Mammary epithelial cell (primary cell): ENCODE data around the gene IL1RAPL2.
"Not testable (repeated sequence)": the region's sequence is repeated elsewhere in the genome, so short reads cannot be mapped to it uniquely, and the experiment has no call there.

Experiments used
- EZH2 ChIP-seq: IDR thresholded peaks from 2 replicates; pipeline ENCODE4 v1.6.1; 2012; ENCODE audit warnings: low read length, inconsistent platforms, borderline replicate concordance
- TF ChIP-seq, protein P1 (sequence below), 2 donors: IDR thresholded peaks in 1 of 2; conservative IDR thresholded peaks in 1 of 2; 2 replicates each; pipeline ENCODE4 v1.5.1; 2011 to 2012; ENCODE audit warnings: inconsistent platforms in 2 of 2, low read length in 2 of 2, mild to moderate bottlenecking in 2 of 2, control low read depth in 1 of 2, low read depth in 1 of 2; ENCODE audit not compliant: insufficient read depth in 1 of 2; ENCODE audit errors: extremely low read depth in 1 of 2

DNA sequence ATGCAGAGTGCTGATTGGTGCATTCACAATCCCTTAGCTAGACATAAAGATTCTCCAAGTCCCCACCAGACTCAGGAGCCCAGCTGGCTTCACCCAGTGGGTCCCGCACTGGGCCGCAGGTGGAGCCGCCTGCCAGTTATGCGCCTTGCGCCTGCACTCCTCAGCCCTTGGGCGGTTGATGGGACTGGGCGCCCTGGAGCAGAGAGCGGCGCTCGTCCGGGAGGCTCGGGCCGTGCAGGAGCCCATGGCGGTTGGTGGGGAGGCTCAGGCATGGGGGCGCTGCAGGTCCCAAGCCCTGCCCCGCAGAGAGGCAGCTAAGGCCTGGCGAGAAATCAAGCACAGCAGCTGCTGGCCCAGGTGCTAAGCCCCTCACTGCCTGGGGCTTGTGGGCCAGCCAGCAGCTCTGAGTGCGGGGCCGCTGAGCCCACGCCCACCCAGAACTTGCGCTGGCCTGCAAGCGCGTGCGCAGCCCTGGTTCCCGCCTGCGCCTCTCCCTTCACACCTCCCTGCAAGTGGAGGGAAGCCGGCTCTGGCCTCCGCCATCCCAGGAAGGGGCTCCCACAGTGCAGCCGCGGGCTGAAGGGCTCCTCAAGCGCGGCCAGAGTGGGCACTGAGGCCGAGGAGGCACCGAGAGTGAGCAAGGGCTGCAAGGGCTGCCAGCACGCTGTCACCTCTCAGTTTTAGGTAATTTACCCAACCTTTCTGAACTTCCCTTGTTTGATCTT is 549.8 kb downstream of the IL1RAPL2 start:
- TF ChIP-seq, protein P1, sequence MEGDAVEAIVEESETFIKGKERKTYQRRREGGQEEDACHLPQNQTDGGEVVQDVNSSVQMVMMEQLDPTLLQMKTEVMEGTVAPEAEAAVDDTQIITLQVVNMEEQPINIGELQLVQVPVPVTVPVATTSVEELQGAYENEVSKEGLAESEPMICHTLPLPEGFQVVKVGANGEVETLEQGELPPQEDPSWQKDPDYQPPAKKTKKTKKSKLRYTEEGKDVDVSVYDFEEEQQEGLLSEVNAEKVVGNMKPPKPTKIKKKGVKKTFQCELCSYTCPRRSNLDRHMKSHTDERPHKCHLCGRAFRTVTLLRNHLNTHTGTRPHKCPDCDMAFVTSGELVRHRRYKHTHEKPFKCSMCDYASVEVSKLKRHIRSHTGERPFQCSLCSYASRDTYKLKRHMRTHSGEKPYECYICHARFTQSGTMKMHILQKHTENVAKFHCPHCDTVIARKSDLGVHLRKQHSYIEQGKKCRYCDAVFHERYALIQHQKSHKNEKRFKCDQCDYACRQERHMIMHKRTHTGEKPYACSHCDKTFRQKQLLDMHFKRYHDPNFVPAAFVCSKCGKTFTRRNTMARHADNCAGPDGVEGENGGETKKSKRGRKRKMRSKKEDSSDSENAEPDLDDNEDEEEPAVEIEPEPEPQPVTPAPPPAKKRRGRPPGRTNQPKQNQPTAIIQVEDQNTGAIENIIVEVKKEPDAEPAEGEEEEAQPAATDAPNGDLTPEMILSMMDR (conservative IDR thresholded peaks at IDR 0.05 in 1 of 2, IDR thresholded peaks at IDR 0.05 in 1 of 2; ENCODE audit: extremely low read depth in 1 of 2, insufficient read depth in 1 of 2, low read depth in 1 of 2, low read length in 2 of 2): not testable (repeated sequence)
- not testable (repeated sequence) for TF ChIP-seq EZH2
